ENCODE measurements around the gene PRODH2.

Gene PRODH2

GRCh38 chr19:35847911-35848310, 35.3 kb upstream of the PRODH2 start:
- no peak for TF ChIP-seq CTCF (IDR thresholded peaks at IDR 0.05; ENCODE audit: insufficient read depth, low read depth, low read length, missing control alignments)
- no peak for DNase-seq (ENCODE audit: low read depth)
- no peak overlapping the region for H3K4me3 ChIP-seq (ENCODE audit: low read depth, low read length)

DNA sequence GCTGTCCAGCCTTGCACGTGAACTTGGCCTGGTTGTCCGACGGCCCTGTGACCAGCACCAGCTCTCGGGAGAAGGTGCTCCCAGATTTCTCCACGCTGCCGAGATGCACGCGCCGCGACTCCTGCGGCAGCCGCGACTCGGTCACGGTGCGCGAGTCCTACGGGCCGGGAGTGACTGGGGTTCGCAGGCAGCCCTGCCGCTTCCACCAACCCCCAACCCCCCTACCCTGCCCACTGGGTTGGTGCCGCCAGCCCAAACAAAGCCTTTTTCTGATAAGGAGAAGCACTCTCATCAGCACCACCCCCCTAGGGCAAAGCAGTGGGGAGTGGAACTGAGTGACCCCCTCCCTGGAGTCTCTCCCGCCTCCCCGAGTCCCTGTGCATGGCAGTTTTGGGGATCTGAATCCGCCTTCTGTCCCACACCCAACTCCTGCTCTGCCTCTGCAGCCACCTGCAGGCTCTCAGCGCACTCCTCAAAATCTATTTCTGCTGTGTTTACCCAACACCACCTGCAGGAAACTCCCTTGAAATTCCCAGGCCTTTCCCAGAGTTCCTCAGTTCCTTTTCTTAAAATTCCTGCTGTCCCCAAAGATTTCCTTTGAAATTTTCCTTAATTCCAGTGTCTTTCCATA, 33.5 kb upstream of the PRODH2 start:
- H3K4me3 ChIP-seq (ENCODE audit: low read depth, low read length), result no peak overlapping the region
- no peak for TF ChIP-seq CTCF (IDR thresholded peaks at IDR 0.05; ENCODE audit: insufficient read depth, low read depth, low read length, missing control alignments)
- no peak for DNase-seq (ENCODE audit: low read depth)

DNA sequence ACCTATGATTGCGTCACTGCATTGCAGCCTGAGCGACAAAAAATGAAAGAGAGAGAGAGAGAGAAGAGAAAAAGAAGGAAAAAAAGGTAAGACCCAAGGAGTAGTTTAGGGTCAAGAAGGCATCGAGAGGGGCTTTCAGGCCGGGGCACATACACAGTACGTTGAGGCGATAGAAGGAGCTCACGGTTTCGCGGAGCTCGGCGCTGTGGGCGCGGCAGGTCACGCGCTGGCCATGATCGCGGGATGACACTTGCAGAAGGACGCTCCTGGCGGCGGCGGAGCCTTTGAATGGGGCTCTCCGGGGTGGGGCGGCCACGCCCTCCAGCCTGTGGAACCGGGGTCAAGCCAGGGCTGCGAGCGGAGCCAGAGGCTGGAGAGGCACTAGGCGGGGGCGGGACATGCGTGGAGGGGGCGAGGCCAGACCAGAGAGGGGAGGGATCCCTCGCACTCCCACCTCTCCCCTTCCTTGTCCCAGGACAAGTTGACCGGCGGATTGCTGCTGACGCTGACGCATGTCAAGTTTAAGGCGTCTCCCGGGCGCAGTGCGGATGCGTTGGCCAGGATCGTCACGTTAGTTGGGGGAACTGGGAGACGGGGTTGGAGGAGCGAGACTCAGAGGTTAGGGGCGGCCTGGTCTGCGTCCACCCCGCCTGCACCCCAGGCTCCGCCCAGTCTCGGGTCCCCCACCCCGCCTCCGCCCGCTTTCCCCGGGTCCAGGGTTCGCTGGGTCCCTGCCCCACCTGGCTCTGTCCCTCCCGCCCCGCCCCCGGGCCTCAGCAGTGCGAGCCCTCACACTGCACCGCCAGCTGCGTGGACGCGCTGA, 32.8 kb upstream of the PRODH2 start:
- no peak for DNase-seq (ENCODE audit: low read depth)
- H3K4me3 ChIP-seq (ENCODE audit: low read depth, low read length), result no peak overlapping the region
- TF ChIP-seq CTCF (IDR thresholded peaks at IDR 0.05; ENCODE audit: insufficient read depth, low read depth, low read length, missing control alignments), result no peak

DNA sequence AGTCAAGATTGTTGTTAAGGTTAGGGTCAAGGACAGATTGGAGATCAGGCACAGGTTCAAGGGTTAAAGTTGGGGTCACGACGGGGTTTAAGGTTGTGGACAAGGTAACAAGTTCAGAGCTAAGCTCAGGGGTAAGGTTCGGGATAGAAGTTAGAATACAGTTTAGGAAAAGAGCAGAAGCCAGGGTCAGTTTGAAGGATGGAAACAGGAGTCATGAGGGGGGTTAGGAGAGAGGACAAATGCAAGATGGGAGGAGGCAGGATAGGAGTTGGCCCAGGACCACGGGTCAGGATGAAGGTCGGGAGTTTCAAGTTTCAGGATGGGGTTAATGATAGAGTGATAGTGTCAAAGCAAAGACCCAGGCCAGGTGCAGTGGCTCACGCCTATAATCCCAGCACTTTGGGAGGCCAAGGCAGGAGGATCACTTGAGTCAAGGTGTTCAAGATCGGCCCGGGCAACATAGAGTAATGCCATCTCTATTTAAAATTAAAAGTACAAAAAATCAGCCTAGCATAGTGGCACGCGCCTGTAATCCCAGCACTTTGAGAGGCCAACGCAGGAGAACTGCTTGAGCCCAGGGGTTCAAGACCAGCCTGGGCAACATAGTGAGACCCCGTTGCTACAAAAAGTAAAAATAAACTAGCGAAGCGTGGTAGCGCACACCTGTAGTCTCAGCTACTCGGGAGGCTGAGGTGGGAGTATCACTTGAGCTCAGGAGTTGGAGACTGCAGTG, 32.0 kb upstream of the PRODH2 start:
- TF ChIP-seq CTCF (IDR thresholded peaks at IDR 0.05; ENCODE audit: insufficient read depth, low read depth, low read length, missing control alignments), result no peak
- no peak overlapping the region for H3K4me3 ChIP-seq (ENCODE audit: low read depth, low read length)
- no peak for DNase-seq (ENCODE audit: low read depth)

- peak; percentile 28 for DNase-seq (ENCODE audit: low read depth)
Measured at GRCh38 chr19:35843676-35844481, 31.2 kb upstream of the PRODH2 start.

More at GRCh38 chr19:35843676-35844481, 31.2 kb upstream of the PRODH2 start:
- H3K4me3 ChIP-seq (ENCODE audit: low read depth, low read length), result no peak overlapping the region
- no peak for TF ChIP-seq CTCF (IDR thresholded peaks at IDR 0.05; ENCODE audit: insufficient read depth, low read depth, low read length, missing control alignments)
